Measurements from ENCODE around the gene DUSP6.

The DUSP6 gene

DNA sequence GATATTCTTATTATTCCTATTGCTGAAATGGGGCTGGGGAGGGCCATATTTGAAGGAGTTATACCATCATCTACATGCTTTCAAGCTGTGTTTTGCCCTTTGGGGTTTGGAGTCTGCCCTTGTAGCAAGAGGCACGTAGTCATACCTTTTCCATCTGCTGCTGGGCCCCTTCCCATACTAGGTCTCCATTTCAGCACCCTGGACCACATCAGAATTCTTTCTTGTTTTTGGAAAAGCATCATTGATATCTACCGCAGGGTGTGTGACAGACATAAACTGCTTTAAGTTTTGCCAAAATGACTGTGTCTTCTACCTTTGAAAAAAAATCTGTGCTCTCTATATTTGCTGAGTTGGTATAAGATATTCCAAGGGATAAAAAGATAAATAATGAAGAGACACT is 12.3 kb upstream of the DUSP6 start:
- H3K27ac Mint-ChIP-seq = no peak overlapping the region
- H3K4me3 Mint-ChIP-seq = no peak overlapping the region
- H3K9me3 Mint-ChIP-seq = no peaks in the 10 kb centered on the region
- H3K36me3 Mint-ChIP-seq = peaks cover 2 to 5% of the 10 kb centered on the region in 2 donors
- H3K4me1 Mint-ChIP-seq = peaks cover 2 to 8% of the 10 kb centered on the region in 2 donors
- no peaks in the 10 kb centered on the region for H3K27me3 Mint-ChIP-seq
- no peak for ATAC-seq (replicated peaks)
- DNase-seq = no peak

DNA sequence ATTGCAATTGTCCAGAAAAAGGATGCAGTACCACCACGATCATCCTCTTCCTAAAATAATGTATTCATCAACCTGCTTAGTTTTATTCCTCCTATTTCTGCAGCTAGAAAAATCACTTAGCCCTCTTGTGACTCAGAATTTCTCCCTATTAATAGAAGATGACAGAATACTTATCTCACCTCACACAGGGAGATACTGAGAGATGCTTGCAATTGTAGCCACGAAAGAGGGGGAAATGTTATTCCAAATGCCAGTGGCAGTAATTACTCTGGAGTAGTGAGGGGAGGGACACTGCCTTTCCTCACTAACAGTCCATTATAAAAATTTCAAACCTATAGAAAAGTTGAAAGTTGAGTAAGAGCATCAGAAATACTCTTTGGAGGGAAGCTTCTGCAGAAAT is 11.8 kb upstream of the DUSP6 start:
- Mint-ChIP-seq H3K36me3 (peaks cover 2 to 5% of the 10 kb centered on the region in 2 donors), H3K9me3 (no peaks in the 10 kb centered on the region), H3K4me3 (no peak overlapping the region), H3K4me1 (peaks cover 2 to 8% of the 10 kb centered on the region in 2 donors), H3K27me3 (no peaks in the 10 kb centered on the region), H3K27ac (no peak overlapping the region)
- ATAC-seq (replicated peaks) (no peak), DNase-seq (no peak)

DNA sequence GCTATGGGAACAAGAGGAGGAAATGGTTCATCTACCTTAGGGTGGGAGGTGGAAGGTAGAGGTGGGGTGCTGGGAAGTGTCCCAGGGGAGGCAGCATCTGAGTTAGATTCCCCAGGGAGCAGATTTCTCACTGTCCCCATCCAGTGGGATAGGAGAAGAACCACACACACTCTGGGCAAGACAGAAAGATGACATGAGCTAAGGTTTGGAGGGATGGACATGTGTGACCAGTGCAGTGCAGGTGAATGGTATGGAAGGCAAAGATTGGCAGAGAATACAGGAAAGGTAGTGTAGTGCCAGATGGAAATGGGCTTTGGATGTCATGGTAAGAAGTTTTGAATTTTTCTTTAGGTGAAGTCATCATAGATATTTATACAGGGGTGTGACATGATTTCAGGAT is 11.3 kb upstream of the DUSP6 start:
- peaks cover 2 to 4% of the 10 kb centered on the region in 2 donors for H3K36me3 Mint-ChIP-seq
- H3K27ac Mint-ChIP-seq = no peak overlapping the region
- ATAC-seq (replicated peaks) (no peak), DNase-seq (no peak)
- peaks cover 2 to 8% of the 10 kb centered on the region in 2 donors for H3K4me1 Mint-ChIP-seq
- H3K4me3 Mint-ChIP-seq = no peak overlapping the region
- no peaks in the 10 kb centered on the region for H3K9me3 Mint-ChIP-seq
- no peaks in the 10 kb centered on the region for H3K27me3 Mint-ChIP-seq

DNA sequence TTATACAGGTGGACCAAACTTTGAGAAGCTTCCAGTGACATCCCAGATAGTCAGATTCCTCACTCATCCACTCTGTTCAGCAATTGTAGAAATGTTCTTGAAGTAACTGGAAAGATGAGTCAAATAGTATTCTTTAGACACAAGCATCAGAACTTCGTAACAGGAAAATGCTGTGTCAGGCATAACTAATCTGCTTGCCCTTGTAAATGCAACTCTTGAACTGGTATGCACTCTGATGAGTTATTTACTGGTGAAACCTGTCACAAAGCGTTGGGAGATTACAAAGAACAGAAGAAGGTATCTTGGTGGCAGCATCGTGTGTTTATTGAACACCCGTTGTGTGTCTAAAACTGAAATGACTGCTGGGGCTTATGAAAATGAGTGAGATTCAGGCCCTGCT is 10.8 kb upstream of the DUSP6 start:
- H3K4me3 Mint-ChIP-seq = no peak overlapping the region
- no peak overlapping the region for H3K27ac Mint-ChIP-seq
- H3K27me3 Mint-ChIP-seq = no peaks in the 10 kb centered on the region
- H3K9me3 Mint-ChIP-seq = no peaks in the 10 kb centered on the region
- peaks cover 2 to 8% of the 10 kb centered on the region in 2 donors for H3K4me1 Mint-ChIP-seq
- no peaks in the 10 kb centered on the region for H3K36me3 Mint-ChIP-seq
- no peak for ATAC-seq (replicated peaks)
- DNase-seq = no peak

DNA sequence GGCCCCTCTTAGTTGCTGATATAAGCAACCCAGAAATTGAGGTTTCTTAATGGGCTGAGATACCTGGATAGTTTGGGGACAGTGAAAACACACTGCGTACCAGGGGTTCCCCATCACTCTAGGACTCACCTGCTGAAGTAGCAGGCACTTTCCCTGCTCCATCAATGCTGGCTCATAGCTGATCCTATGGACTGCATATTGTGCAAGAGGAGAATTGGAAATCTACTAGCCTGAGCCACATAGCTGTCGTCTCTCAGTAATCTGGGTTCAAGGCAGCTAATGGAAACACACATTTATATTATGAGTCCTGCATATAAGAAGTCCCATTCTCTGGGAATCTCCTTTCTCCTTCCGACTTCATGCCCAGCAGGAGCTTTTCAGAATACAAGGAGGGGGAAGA is 7.3 kb upstream of the DUSP6 start:
- H3K9me3 Mint-ChIP-seq = no peaks in the 10 kb centered on the region
- no peak overlapping the region for H3K27ac Mint-ChIP-seq
- ATAC-seq (replicated peaks) (no peak), DNase-seq (no peak)
- peaks cover 14 to 26% of the 10 kb centered on the region in 2 donors for H3K4me1 Mint-ChIP-seq
- no peak overlapping the region for H3K4me3 Mint-ChIP-seq
- H3K36me3 Mint-ChIP-seq = no peaks in the 10 kb centered on the region
- no peaks in the 10 kb centered on the region for H3K27me3 Mint-ChIP-seq

DNA sequence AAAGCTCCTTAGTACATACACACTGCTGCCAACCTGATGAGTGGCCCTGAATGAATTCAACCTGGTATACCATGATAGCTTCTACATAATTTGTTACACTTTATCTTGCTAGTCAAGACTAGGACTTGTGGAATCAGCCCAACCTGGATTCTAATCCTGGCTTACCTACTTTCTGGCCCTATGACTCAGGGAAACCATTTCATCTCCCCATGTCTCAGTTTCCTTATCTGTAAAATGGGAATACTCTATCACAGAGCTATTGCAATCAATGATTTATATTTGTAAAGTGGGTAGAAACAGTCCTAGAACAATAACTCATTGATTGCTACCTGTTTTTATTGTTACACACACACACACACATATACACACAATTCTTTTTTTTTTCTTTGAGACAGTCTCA is 6.5 kb upstream of the DUSP6 start:
- no peaks in the 10 kb centered on the region for H3K27me3 Mint-ChIP-seq
- H3K4me3 Mint-ChIP-seq = no peak overlapping the region
- no peak overlapping the region for H3K27ac Mint-ChIP-seq
- H3K36me3 Mint-ChIP-seq = no peaks in the 10 kb centered on the region
- H3K9me3 Mint-ChIP-seq = no peaks in the 10 kb centered on the region
- H3K4me1 Mint-ChIP-seq = peaks cover 17 to 31% of the 10 kb centered on the region in 2 donors
- no peak for ATAC-seq (replicated peaks)
- DNase-seq = no peak

DNA sequence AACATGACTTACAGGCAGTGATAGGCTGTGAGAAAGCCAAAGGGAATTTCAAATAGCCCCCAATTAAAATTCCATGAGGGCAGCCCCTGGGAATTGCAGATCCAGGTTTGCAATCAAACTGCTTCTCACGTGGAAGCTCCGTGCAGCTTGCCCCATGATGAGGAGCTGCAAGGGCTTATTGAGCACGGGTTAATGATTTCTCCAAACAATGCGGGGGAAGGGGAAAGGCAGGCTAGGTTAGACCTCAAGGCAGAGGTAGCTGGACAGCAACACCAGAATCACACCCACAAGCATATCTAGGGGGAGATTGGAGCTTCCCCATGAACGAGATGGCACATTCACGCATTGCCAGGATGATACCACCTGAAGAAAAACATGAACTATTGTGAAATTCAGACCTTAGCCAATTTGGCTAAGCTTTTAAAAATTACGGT is 5.0 kb upstream of the DUSP6 start:
- H3K27ac Mint-ChIP-seq = no peak overlapping the region
- H3K4me3 Mint-ChIP-seq = no peak overlapping the region
- H3K27me3 Mint-ChIP-seq = no peaks in the 10 kb centered on the region
- no peaks in the 10 kb centered on the region for H3K36me3 Mint-ChIP-seq
- DNase-seq (no peak), ATAC-seq (replicated peaks) (no peak)
- no peaks in the 10 kb centered on the region for H3K9me3 Mint-ChIP-seq
- H3K4me1 Mint-ChIP-seq = peaks cover 21 to 26% of the 10 kb centered on the region in 2 donors

DNA sequence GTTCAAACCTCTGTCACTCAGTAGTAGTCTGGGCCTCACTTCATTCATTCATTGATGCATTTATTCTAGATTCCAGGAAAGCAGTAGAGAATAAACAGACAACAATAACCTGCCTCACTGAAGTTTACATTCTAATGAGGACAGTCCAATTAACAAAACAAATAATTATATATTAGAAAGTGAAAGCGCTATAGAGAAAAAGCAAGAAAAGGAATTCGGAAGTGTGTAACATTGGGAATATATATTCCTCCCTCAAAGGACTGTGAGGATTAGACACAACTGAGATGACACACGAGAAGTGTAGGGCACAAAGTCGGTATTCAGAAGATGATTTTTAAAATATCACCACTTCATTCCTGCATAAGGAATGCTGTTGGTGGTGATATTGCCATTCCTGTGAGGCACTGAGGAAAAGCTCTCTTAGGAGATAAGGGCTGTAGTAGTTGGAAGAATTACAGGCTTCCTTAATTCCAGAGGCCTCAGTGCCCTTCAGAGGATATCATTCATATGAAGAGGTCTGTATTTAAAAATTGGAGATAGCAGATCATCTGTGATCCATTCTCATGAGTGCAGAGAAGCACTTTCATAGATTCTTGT is 3.9 kb upstream of the DUSP6 start:
- Mint-ChIP-seq H3K4me3 (peak overlapping the region in 1 of 2 donors; percentile 5), H3K36me3 (peaks cover 0 to 2% of the 10 kb centered on the region in 2 donors), H3K9me3 (no peaks in the 10 kb centered on the region), H3K27me3 (no peaks in the 10 kb centered on the region), H3K4me1 (peaks cover 28 to 37% of the 10 kb centered on the region in 2 donors), H3K27ac (no peak overlapping the region)
- DNase-seq = no peak
- ATAC-seq (replicated peaks) = no peak

DNA sequence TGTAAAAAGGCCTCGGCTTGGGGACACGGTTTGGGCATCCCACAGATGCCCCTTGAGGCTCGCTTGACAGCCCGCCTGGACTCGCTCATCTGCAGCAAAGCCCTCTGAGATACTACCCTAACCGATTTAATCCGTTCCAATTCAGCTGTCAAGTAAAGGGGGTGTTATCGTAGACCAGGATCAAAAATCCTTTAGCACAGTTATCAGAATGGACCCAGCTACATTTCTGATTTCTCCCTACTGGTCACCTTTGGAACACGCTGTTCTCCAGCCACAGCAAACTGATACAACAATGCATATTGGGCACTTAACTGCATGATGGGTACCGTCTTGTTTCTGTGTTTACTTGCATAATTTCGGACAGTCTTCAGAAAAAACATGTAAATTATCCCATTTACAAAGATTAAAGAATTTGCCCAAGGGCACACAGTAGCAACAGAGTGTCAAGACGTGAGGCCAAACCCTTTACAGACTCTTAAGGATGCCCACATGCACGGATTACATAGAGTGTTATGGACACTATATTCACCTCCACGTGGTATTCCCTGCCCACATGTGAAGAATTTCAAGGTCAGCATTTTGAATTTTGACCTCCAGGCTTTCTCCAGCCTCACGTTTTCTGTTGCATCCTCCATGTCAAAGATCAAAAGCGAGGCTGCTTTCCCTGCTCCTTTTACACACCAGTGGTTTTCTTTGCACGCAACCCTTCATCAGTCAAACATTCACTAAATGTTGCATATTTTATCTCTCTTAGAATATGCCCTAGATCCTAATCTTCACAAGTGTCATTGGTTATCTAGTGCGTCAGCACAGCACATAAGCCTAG is 3.2 kb upstream of the DUSP6 start:
- no peak for DNase-seq
- H3K4me1 Mint-ChIP-seq = peaks cover 34 to 44% of the 10 kb centered on the region in 2 donors
- ATAC-seq (replicated peaks) = no peak
- peaks cover 2 to 5% of the 10 kb centered on the region in 2 donors for H3K36me3 Mint-ChIP-seq
- peak overlapping the region; percentile 98 to 100 for H3K4me3 Mint-ChIP-seq
- H3K27me3 Mint-ChIP-seq = no peaks in the 10 kb centered on the region
- H3K27ac Mint-ChIP-seq = peak overlapping the region; percentile 97
- no peaks in the 10 kb centered on the region for H3K9me3 Mint-ChIP-seq

DNA sequence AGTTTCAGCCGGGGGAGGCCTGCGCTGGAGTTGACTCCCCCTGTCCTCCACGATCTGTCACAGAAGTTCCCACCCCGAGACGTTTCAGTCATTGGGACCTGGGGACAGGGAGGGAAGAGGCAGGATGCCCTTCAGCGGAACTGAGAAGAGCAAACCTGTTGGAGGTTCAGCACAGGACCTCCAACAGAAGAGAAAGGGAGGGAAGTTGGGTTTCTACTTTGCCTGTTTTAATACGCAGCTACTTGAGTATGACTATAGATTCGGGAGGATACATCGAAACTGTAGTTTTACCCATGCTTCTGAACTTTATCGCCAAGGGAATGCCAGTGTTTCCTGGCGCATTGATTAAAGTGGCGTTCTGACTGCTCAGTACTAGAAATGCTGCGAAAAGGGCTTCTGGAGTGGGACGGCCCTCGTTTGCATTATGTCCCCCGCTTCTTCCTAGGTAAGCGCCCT is 2.3 kb upstream of the DUSP6 start:
- peaks cover 2 to 5% of the 10 kb centered on the region in 2 donors for H3K36me3 Mint-ChIP-seq
- DNase-seq (no peak), ATAC-seq (replicated peaks) (peak; percentile 26 to 45)
- H3K27ac Mint-ChIP-seq = peak overlapping the region; percentile 97
- no peaks in the 10 kb centered on the region for H3K27me3 Mint-ChIP-seq
- H3K4me1 Mint-ChIP-seq = peaks cover 43 to 52% of the 10 kb centered on the region in 2 donors
- H3K9me3 Mint-ChIP-seq = no peaks in the 10 kb centered on the region
- H3K4me3 Mint-ChIP-seq = peak overlapping the region; percentile 98 to 100

DNA sequence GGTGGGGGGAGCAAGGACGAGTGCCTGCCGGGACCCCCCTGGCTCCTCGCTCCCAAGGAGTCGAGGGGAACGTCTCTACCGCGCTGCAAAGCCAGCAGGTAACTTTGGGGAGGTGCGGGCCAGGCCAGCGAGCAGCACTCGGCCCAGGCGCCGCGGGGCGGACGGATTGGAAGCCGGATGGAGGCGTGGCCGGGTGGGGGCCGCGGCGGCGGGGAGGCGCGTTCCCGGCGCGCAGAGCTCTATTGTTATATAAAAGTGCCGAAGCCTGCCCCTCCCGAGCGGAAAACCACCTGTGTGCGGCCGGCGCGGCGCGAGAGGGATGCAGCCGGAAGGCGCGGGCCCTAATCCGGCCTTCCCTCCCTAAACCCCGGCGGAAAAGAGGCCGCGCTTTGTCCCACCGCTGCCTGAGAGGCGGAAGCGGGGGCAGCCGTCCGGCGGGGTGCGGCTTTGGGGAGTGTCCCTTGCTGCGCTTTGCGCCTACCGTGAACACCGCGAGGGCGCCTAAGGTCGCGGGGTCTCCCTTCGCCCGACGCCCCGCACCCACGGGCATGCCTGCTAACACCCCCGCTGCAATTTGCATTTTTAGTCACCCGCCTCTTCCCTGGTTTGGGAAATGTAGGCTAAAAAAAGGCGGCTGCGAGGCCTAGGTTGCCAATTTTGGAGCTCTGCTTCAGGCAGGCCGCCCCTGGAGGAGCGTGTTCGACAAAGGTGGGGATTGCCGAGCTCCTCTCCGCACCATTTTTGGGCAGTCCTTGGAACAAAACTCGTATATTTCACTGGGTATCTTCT is 1.7 kb upstream of the DUSP6 start:
- H3K36me3 Mint-ChIP-seq = peaks cover 2 to 5% of the 10 kb centered on the region in 2 donors
- peak; percentile 38 to 43 for ATAC-seq (replicated peaks)

DNA sequence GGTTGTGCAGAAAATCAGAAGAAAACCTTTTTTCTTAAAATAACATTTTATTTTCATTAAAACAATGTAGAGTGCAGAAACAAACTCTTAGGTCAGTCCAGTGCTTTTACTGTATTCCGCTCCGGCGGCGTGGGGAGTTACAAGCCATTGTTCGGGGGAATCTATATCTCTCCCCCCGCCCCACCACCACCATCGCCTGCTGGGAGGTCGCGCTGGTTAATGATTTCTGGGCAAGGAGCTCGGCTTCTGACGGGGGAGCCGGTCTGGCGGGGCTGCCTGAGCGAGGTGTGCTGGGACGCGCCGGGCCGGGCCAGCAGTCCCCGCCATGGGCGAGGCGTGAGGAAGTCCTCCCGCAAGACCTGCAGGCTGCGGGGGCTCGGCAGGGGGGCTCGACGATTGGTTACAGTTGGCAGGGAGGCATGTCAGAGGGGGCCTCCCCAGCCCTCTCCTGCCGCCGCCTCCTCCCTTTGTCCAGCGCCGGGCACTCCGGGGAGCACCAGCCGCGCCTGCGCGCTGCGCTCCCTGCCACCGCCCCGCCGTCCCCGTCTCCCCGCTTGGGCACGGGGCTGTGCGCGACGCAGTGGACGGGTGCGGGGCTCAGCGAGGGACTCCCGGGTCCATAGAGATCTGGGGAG is 1.0 kb upstream of the DUSP6 start:
- ATAC-seq (replicated peaks) = peak; percentile 24 to 38
- H3K9me3 Mint-ChIP-seq = no peaks in the 10 kb centered on the region
- H3K4me3 Mint-ChIP-seq = peak overlapping the region; percentile 98 to 100
- no peaks in the 10 kb centered on the region for H3K27me3 Mint-ChIP-seq
- peaks cover 47 to 61% of the 10 kb centered on the region in 2 donors for H3K4me1 Mint-ChIP-seq
- peaks cover 2 to 5% of the 10 kb centered on the region in 2 donors for H3K36me3 Mint-ChIP-seq
- peak overlapping the region; percentile 97 for H3K27ac Mint-ChIP-seq
- DNase-seq = peak; percentile 44

More for the DNA sequence above, 1.7 kb upstream of the DUSP6 start:
- Mint-ChIP-seq H3K4me1 (peaks cover 46 to 58% of the 10 kb centered on the region in 2 donors), H3K4me3 (peak overlapping the region; percentile 98 to 100), H3K27ac (peak overlapping the region; percentile 97), H3K9me3 (no peaks in the 10 kb centered on the region), H3K27me3 (no peaks in the 10 kb centered on the region)
- DNase-seq = peak; percentile 65

DNA sequence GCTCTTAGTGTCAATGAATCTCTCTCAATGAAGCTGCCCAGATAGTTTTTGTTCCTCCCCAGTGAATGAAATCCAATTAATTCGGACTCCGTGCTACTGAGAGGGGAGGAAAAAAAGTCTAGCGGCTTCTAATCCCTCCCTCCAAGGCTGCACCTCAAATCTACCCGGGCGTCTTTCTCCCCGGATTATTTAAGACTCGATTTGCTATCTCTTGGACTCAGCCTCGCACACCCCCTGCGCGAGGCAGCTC is 134 bp downstream of the DUSP6 start:
- Mint-ChIP-seq H3K4me1 (peaks cover 50 to 66% of the 10 kb centered on the region in 2 donors), H3K4me3 (peak overlapping the region; percentile 98 to 100), H3K27me3 (no peaks in the 10 kb centered on the region), H3K36me3 (peaks cover 2 to 5% of the 10 kb centered on the region in 2 donors), H3K27ac (peak overlapping the region; percentile 91), H3K9me3 (no peaks in the 10 kb centered on the region)
- DNase-seq (no peak), ATAC-seq (replicated peaks) (no peak)

Data from stimulated activated naive B cell treated with anti-CD40 and anti-IgM and Interleukin-4, amounts not matched to agents 10 μg/mL and 1 μg/mL and 100 μg/mL, for 72 hours (primary cell).